Measurements from ENCODE around the gene FAIM. TPM values are rescaled to one million over a fixed set of nuclear protein-coding genes. Genes with fewer than 3 reads are reported as not detected.

Gene FAIM
- polyA plus RNA-seq, 3 donors = 0.96 to 3.7 (median 3.6) TPM

DNA sequence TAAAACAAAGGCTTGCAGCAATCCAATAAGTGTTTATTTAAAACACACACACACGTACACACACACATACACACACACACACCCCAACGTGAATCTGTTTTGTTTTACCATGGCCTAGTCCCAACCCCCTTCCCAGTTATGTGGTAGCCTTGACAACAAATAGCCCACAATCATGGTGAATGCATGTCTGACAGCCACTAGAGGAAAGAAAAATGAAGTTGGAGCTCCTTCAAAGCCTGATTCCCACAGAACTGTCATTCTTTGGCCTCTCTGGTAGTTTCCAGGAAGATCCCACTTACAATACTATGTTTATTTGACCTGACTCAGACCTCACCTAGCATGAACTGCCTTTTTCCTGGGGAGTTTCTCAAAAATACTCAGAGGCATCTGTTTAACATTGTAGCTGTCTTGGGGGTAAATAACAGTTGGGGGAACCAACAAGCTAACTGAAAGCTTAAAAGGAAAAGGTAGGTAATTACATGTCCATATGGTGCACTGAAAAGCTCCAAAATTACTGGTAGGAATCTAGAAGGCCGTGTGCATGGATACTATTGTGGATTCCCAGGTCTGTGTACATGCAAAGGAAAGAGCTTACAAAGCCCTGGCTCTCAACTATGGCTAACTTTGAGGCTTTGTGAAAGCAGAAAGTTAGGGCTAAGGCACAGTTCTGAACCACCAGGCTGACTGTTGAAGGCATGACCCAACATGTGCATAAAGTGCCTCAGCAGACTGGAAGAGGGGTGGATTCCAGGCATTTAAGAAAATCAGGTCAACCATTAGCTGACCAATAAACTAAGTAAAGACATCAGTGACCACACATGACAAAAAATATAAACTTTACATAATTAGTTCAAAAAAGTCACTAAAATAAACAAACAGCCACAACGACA is 65.3 kb downstream of the FAIM start:
- intact Hi-C loops (cut with micrococcal nuclease) = no loop called here

DNA sequence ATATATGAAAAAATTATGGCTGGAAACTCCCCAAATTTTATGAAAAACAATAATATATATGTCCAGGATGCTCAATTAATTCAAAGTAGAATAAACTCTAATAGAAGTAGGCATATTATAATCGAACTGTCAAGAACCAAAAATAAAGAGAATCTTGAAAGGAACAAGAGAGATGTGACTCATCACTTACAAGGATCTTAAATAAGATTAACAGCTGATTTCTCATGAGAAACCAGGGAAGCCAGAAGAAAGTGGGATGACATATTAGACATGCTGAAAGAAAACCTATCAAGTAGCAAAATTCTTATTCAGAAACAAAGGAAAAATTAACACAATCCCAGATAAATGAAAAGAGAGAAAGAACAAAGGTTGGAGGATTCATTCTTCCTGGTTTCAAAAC is 66.8 kb downstream of the FAIM start:
- Histone ChIP-seq H3K27ac (ENCODE audit: low read depth in 1 of 2, low read length in 2 of 2) (no peak overlapping the region), H3K4me3 (replicated peaks in 1 of 3; ENCODE audit: low read depth in 2 of 3, low read length in 3 of 3) (no peak overlapping the region), H3K36me3 (replicated peaks in 1 of 2; ENCODE audit: control insufficient read depth in 1 of 2, insufficient read depth in 2 of 2, low read length in 2 of 2) (peaks cover 54 to 85% of the 10 kb centered on the region in 2 donors), H3K4me1 (ENCODE audit: control insufficient read depth in 1 of 2, insufficient read depth in 2 of 2, low read length in 2 of 2) (no peaks in the 10 kb centered on the region), H2AFZ (ENCODE audit: insufficient read depth, low read depth, low read length, poor library complexity, severe bottlenecking) (no peak overlapping the region), H3K4me2 (replicated peaks; ENCODE audit: extremely low read depth, low read length, poor library complexity, severe bottlenecking) (no peak overlapping the region), H3K79me2 (ENCODE audit: insufficient read depth, low read length) (no peaks in the 10 kb centered on the region), H4K20me1 (ENCODE audit: insufficient read depth, low read length) (no peaks in the 10 kb centered on the region), H3K27me3 (ENCODE audit: control insufficient read depth in 2 of 2, insufficient read depth in 2 of 2, low read length in 2 of 2) (no peaks in the 10 kb centered on the region), H3K9ac (ENCODE audit: insufficient read depth, low read length, poor library complexity, severe bottlenecking) (no peak overlapping the region), H3K9me3 (replicated peaks in 1 of 2; ENCODE audit: control insufficient read depth in 1 of 2, insufficient read depth in 1 of 2, low read length in 2 of 2) (peaks cover 18 to 26% of the 10 kb centered on the region in 2 donors)
- H3K4me3 Mint-ChIP-seq = no peak overlapping the region
- DNase-seq = no peak
- TF ChIP-seq, protein P1, sequence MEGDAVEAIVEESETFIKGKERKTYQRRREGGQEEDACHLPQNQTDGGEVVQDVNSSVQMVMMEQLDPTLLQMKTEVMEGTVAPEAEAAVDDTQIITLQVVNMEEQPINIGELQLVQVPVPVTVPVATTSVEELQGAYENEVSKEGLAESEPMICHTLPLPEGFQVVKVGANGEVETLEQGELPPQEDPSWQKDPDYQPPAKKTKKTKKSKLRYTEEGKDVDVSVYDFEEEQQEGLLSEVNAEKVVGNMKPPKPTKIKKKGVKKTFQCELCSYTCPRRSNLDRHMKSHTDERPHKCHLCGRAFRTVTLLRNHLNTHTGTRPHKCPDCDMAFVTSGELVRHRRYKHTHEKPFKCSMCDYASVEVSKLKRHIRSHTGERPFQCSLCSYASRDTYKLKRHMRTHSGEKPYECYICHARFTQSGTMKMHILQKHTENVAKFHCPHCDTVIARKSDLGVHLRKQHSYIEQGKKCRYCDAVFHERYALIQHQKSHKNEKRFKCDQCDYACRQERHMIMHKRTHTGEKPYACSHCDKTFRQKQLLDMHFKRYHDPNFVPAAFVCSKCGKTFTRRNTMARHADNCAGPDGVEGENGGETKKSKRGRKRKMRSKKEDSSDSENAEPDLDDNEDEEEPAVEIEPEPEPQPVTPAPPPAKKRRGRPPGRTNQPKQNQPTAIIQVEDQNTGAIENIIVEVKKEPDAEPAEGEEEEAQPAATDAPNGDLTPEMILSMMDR (IDR thresholded peaks at IDR 0.05) = no peak
- no peaks in the 10 kb centered on the region for H3K4me1 Mint-ChIP-seq
- peaks cover 68 to 86% of the 10 kb centered on the region in 2 donors for H3K36me3 Mint-ChIP-seq
- no peak overlapping the region for H3K27ac Mint-ChIP-seq
- H3K27me3 Mint-ChIP-seq (ENCODE audit: low read depth in 3 of 3) = no peaks in the 10 kb centered on the region
- H3K9me3 Mint-ChIP-seq = peaks cover 11 to 28% (median 18%) of the 10 kb centered on the region in 7 donors
- no CpG with 5 or more reads among the region's 1 CpG for WGBS (ENCODE audit: insufficient coverage)
- intact Hi-C loops (cut with micrococcal nuclease) = no loop called here

More for the DNA sequence above, 65.3 kb downstream of the FAIM start:
- H3K9ac ChIP-seq (ENCODE audit: insufficient read depth, low read length, poor library complexity, severe bottlenecking) = no peak overlapping the region
- TF ChIP-seq, protein P1 (IDR thresholded peaks at IDR 0.05) = no peak
- H3K27me3 ChIP-seq (ENCODE audit: control insufficient read depth in 2 of 2, insufficient read depth in 2 of 2, low read length in 2 of 2) = no peaks in the 10 kb centered on the region
- Mint-ChIP-seq H3K27ac (peak overlapping the region in 1 of 7 donors; percentile 0), H3K4me1 (no peaks in the 10 kb centered on the region), H3K4me3 (no peak overlapping the region), H3K27me3 (ENCODE audit: low read depth in 3 of 3) (no peaks in the 10 kb centered on the region), H3K36me3 (peaks cover 76 to 89% of the 10 kb centered on the region in 2 donors), H3K9me3 (peaks cover 11 to 28% (median 18%) of the 10 kb centered on the region in 7 donors)
- H3K4me3 ChIP-seq (replicated peaks in 1 of 3; ENCODE audit: low read depth in 2 of 3, low read length in 3 of 3) = no peak overlapping the region
- no peak overlapping the region for H2AFZ ChIP-seq (ENCODE audit: insufficient read depth, low read depth, low read length, poor library complexity, severe bottlenecking)
- H3K9me3 ChIP-seq (replicated peaks in 1 of 2; ENCODE audit: control insufficient read depth in 1 of 2, insufficient read depth in 1 of 2, low read length in 2 of 2) = peaks cover 18 to 26% of the 10 kb centered on the region in 2 donors
- no peak overlapping the region for H3K27ac ChIP-seq (ENCODE audit: low read depth in 1 of 2, low read length in 2 of 2)
- no peak for DNase-seq
- H3K79me2 ChIP-seq (ENCODE audit: insufficient read depth, low read length) = no peaks in the 10 kb centered on the region
- no peak overlapping the region for H3K4me2 ChIP-seq (replicated peaks; ENCODE audit: extremely low read depth, low read length, poor library complexity, severe bottlenecking)
- H3K4me1 ChIP-seq (ENCODE audit: control insufficient read depth in 1 of 2, insufficient read depth in 2 of 2, low read length in 2 of 2) = no peaks in the 10 kb centered on the region
- 93% methylated on average over 3 of the region's 4 CpGs for WGBS (ENCODE audit: insufficient coverage)
- no peaks in the 10 kb centered on the region for H4K20me1 ChIP-seq (ENCODE audit: insufficient read depth, low read length)
- H3K36me3 ChIP-seq (replicated peaks in 1 of 2; ENCODE audit: control insufficient read depth in 1 of 2, insufficient read depth in 2 of 2, low read length in 2 of 2) = peaks cover 50 to 90% of the 10 kb centered on the region in 2 donors
